GM19468 (cell line): ENCODE measurements around the gene L1CAM.

Source experiments
- ATAC-seq: cut with Tn5 transposase; IDR thresholded peaks from one replicate; pipeline ENCODE4 v1.9.1; 2021; ENCODE audit warnings: mild to moderate bottlenecking, moderate library complexity, moderate number of reproducible peaks; ENCODE audit not compliant: unreplicated experiment; ENCODE audit errors: extremely low read depth

L1CAM gene

GRCh38 chrX:153925739-153926551, 40.0 kb upstream of the L1CAM start, which contains the start of gene ARHGAP4:
ARHGAP4 (minus strand) TSS chrX:153926264; CDS start chrX:153926202, 62 bp downstream.
- ATAC-seq, result no peak

GRCh38 chrX:153925387-153925738, 39.4 kb upstream of the L1CAM start:
- no peak for ATAC-seq

DNA sequence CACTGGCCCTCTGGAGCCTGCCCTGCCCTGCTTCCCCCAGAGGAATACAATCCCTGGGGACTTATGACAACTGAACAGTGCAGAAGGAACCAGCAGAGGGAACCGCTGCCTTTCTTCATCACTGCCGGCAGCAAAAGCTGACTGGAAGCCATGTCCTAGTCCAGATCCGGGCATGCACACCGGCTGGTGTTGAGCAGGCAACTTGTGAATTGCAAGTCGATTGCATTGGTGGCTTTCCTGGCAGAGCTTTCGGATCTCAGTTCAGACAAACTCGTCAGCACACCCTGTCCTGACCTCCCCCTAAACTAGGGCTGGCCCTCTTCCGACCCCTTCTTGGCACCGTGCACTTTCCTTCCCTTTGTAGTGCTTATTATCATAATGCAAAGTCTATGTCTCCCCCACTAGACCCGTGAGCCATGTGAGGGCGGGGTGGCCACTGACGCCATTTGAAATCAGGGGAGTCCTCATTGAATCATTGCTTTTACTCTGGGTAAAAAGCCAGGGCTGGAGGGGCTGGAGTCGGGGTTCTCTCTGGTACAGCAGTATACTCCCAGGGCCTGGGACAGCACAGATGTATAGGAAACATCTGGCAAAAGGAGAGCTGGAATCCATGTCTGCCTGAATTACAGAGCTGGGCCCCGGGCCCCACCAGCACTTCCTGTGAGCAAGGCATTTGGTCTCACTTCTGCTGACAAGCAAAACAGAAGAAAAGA, 38.3 kb upstream of the L1CAM start:
- no peak for ATAC-seq

GRCh38 chrX:153922932-153923857, 37.2 kb upstream of the L1CAM start:
- no peak for ATAC-seq

DNA sequence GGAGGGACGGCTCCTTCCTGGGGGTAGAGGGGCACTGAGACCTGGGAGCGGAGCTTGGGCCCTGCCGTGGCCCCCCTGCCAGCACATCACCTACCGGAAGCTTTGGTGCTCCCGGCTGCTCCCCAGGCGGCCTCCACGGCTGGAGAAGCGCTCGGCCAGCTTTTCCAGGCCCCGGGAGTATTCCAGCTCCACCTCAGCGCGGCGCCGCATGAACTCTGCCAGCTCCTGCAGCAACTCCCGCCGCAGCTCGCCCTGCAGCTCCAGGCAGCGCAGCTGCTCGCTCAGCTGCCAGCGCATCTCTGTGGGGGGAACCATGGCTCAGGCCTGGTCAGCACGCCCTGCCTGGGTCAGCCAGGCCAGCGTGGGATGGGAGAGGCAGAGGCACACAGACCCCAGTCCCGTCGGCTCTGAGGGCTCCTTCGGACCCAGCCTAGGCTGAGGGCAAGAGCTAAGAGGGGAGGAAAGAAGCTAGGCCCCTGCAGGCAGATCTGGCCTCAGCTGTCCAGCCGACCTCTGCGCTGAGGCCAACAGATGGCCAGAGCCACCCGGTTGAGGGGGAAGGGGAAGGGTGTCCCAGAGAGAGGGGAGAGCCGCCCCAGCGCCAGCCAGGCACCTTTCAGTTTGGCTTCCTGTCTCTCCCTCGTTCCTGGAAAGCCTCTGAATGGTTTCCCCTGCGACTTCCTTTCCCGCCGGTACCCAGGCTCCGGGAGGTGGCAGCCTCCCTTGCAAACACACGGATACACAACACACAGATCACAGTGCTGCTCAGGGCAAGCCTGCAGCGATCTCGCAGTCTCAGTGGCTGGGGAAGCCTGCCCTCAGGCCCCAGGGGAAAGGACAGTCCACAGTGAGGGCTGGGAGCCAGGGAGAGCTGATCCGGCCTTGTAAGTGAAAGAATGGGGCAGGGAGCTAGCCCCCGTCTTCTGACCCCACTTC, 35.8 kb upstream of the L1CAM start:
- no peak for ATAC-seq

DNA sequence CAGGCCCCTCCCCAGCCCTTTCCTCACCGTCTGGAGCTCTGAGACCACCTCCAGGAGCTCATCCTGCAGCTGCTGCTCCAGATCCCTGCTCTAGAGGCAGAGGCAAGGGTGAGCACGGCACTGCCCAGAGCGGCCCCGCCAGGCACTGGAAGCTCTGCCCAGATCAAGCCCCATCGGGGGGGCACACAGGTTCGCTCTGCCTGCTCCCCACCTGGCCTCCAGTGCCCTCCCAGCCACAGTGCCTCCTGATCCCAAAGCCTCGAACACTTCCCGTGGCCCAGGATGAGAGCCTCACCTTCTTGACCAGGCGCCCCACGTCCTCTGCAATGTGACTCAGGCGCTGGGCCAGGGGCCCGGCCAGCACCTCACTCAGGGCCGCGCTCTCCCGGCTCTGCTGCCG, 35.1 kb upstream of the L1CAM start:
- no peak for ATAC-seq

DNA sequence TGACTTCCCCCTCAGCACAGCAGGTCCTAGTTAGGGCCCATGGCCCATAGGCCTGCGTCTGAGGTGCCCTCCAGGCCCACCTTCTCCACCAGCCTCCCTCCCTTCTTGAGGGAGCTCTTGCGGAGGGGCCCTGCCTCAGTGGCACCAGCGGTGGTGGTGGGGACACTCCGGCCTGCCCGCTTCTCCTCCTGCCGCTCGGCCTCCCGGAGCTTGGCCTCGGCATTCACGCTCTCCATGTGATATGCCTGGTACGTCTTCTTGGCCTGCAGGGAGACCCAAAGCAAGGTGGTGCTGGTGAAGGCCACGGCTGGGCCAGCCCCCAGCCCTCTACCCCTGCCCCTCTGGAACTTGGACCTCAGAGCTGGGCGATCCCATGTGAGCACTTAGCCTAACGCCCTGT, 34.6 kb upstream of the L1CAM start:
- no peak for ATAC-seq

- ATAC-seq, result no peak
These were observed 33.3 kb upstream of the L1CAM start for GRCh38 chrX:153919281-153919680.

DNA sequence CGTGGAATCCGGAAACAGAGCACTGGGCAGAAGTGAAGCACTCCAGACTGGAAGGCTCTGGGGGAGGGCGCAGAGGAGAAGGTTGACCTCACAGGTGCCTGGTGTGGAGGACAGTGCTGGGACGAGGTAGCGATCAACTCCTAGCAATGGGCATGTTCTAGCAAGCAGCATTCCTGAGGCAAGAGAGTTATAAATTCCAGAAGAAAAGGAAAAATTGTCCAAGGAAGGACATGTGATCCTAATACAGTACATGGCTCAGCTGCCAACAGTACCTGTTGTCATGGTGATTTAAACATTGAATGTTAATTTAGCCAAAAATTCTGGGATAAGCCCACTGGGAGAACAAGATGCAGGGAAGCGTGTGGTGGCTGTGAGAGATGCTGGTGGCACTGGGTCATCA, 31.9 kb upstream of the L1CAM start:
- ATAC-seq, result no peak

- ATAC-seq, result no peak
These were observed 27.7 kb upstream of the L1CAM start for GRCh38 chrX:153913701-153914100.

- no peak for ATAC-seq
These were observed 27.2 kb upstream of the L1CAM start for GRCh38 chrX:153913211-153913610.

- no peak for ATAC-seq
These were observed 25.8 kb upstream of the L1CAM start for GRCh38 chrX:153911798-153912197.

DNA sequence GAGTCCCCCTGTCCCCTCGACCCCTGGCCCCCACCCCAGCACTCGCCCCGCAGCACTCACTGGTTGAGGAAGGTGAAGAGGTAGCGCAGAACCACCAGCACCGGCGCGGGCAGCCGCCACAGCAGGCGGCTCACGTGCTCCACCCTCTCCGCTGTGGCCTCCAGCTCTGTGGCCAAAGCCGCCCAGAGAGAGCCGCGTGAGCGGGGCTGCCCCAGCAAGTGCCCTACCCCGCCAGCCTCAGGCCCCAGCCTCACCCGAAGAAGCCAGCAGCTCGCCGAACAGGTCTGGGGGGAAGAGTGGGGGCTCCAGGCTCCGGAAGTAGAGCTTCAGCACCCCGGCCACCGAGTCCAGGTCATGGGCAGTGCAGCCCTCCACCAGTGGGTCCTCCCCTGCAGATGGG, 24.5 kb upstream of the L1CAM start:
- no peak for ATAC-seq

DNA sequence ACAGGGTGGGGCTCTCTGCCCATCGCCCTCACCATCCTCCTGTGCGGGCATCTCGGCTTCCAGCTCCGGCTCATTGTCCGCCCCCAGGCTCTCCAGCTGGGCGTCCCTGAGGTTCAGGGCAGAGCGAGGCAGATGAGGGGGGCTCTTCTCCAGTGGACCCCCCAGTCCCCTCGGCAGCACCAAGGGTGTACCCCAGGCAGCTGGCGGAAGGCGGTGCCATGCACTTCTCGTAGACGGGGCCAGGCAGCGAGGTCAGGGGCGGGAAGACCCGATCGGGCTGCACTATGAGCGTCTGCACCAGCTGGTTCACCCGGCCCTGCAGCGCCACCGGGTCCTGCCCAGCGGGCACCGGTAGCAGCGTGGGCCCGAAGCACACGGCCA, 24.0 kb upstream of the L1CAM start:
- ATAC-seq, result no peak

- ATAC-seq, result no peak
These were observed 23.3 kb upstream of the L1CAM start for GRCh38 chrX:153909024-153909979.

- no peak for ATAC-seq
These were observed 22.4 kb upstream of the L1CAM start for GRCh38 chrX:153908219-153908860.

DNA sequence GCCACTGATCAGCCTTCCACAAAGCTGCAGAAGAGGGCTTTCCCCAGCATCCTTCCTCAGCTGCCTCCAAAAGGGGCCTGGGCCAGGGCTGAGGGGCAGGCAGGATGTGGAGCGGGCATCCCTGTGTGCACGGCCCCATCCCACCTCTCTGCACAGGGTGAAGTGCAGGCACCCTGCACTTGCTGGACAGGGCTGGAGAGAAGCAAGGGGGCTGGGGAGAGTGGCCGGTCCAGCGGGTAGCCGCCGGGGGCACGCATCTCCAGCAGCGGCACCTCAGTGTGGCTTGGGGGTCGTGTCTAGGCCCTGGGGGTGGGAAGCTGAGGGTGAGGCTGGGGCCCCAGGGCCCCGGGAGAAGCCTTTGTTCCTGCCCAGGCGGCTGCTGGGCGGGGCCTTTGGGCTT, 21.5 kb upstream of the L1CAM start:
- ATAC-seq, result no peak
